C4-2B (cell line): Measurements from ENCODE around the gene GRM5.

Source experiments
- H3K27ac ChIP-seq: fragments of 450-650 bp; 2 replicates; pipeline ENCODE4 v1.5.1; 2017
- CTCF ChIP-seq: fragments of 450-650 bp; conservative IDR thresholded peaks from 2 replicates; pipeline ENCODE4 v1.5.1; 2017; ENCODE audit warnings: mild to moderate bottlenecking
- ZFX ChIP-seq: fragments of 450-650 bp; IDR thresholded peaks from 2 replicates; pipeline ENCODE4 v1.6.1; 2017

The GRM5 gene

GRCh38 chr11:88569342-88569741 is 496.4 kb downstream of the GRM5 start:
- no peak overlapping the region for H3K27ac ChIP-seq
- TF ChIP-seq ZFX (no peak), CTCF (no peak)

GRCh38 chr11:88555829-88556202 is 510.0 kb downstream of the GRM5 start:
- TF ChIP-seq ZFX (no peak), CTCF (no peak)
- no peak overlapping the region for H3K27ac ChIP-seq

GRCh38 chr11:88555018-88555828 is 510.6 kb downstream of the GRM5 start:
- no peak overlapping the region for H3K27ac ChIP-seq
- no peak for TF ChIP-seq ZFX
- no peak for TF ChIP-seq CTCF

DNA sequence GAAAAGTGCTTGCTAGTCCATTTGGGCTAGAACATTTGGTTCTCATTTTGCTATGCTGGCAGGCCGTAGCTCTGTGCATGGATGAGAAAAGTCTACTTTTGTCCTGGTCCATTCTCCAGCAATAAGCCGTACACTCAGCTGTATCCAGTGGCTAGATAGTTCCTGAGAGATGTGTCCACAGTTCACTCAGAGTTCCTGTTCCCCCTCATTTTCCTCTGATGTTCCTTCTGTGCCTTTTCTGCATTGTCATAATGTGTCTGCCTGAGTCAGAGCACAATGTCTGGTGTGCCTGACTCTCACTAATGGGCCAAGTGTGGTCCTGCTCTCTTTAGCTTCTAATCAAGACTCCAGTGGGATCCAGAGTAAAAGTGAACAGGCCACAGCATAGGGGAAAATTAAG is 512.6 kb downstream of the GRM5 start:
- no peak overlapping the region for H3K27ac ChIP-seq
- TF ChIP-seq CTCF: no peak
- no peak for TF ChIP-seq ZFX

DNA sequence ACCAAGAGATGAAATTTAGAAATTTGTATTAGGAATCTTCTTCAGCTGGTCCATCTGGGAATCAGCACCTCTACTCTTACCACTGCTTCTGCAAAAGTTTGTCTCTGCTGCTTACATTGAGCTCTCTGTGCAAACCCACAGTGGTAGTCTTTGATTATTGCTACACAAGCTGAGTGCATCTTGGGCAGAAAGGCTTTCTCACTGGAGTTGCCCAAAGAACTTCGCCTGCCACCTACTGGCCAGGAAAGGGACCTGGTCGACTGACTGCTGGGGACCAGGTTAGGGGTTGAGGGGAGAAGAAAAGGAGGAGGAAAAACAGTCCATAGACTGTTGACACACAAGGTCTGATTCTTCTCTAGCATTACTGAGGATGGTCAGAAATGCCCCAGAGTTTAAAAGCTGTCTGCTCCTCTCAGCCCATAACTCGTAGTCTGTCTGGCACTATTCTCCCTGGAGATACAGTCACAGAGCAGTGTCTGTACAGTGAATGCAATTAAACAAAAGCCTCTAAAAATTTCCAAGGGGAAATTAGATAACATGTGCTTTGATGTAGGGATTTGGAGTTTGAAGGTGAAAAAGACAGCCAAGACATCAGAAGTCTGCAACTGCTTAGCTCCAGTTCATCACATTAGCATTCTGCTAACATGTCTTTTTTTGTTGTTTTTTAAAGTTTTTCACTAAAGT is 513.3 kb downstream of the GRM5 start:
- TF ChIP-seq ZFX (no peak), CTCF (peak; percentile 91)

GRCh38 chr11:88544656-88545280 is 521.0 kb downstream of the GRM5 start:
- TF ChIP-seq ZFX: no peak
- TF ChIP-seq CTCF: peak; percentile 71
- no peak overlapping the region for H3K27ac ChIP-seq

More for the DNA sequence above, 513.3 kb downstream of the GRM5 start:
- no peak overlapping the region for H3K27ac ChIP-seq
